Suprapubic skin (tissue), 3 donors: ENCODE measurements around the gene CACNA1G.

ENCODE experiments used
- EP300 ChIP-seq: sonication (generic); formaldehyde crosslinking; IDR thresholded peaks from one replicate; pipeline ENCODE4 v1.6.1; 2017; ENCODE audit warnings: antibody characterized with exemption
- TF ChIP-seq, protein P1 (sequence below), 2 donors: fragments of 200-600 bp in 1 of 2; fragments of 450-650 bp in 1 of 2; sonication (generic) in 1 of 2; IDR thresholded peaks; one replicate each; pipeline ENCODE4 v1.5.1; 2016 to 2019; ENCODE audit warnings: antibody characterized with exemption in 2 of 2, mild to moderate bottlenecking in 1 of 2, moderate library complexity in 1 of 2

GRCh38 chr17:50547736-50548083 lies 12.8 kb upstream of the CACNA1G start:
- TF ChIP-seq EP300 = no peak
- TF ChIP-seq, protein P1, sequence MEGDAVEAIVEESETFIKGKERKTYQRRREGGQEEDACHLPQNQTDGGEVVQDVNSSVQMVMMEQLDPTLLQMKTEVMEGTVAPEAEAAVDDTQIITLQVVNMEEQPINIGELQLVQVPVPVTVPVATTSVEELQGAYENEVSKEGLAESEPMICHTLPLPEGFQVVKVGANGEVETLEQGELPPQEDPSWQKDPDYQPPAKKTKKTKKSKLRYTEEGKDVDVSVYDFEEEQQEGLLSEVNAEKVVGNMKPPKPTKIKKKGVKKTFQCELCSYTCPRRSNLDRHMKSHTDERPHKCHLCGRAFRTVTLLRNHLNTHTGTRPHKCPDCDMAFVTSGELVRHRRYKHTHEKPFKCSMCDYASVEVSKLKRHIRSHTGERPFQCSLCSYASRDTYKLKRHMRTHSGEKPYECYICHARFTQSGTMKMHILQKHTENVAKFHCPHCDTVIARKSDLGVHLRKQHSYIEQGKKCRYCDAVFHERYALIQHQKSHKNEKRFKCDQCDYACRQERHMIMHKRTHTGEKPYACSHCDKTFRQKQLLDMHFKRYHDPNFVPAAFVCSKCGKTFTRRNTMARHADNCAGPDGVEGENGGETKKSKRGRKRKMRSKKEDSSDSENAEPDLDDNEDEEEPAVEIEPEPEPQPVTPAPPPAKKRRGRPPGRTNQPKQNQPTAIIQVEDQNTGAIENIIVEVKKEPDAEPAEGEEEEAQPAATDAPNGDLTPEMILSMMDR (IDR thresholded peaks at IDR 0.05) = no peak
